Keratinocyte (primary cell): ENCODE measurements around the gene DIS3L. TPM values are rescaled to one million over a fixed set of nuclear protein-coding genes. Genes with fewer than 3 reads are reported as not detected.

Experiments used
- DNase-seq: peaks from one replicate; pipeline ENCODE4 v3.0.0-alpha.2; 2011; ENCODE audit warnings: low read depth, missing footprints, low spot score
- FAIRE-seq: peaks from 2 replicates; lab custom pipeline; 2011; peaks lifted over from hg19 to GRCh38; lab: Jason Lieb, UNC
- H2AFZ ChIP-seq: 2 replicates; pipeline ENCODE4 v1.6.0; 2012; ENCODE audit warnings: low read length, control low read depth, inconsistent platforms; ENCODE audit not compliant: control insufficient read depth
- H3K27ac ChIP-seq: 2 replicates; pipeline ENCODE4 v1.5.1; 2011; ENCODE audit warnings: low read length; ENCODE audit not compliant: control insufficient read depth, insufficient read depth
- H3K27me3 ChIP-seq: 3 replicates; pipeline ENCODE4 v1.6.0; 2011; ENCODE audit warnings: low read length; ENCODE audit not compliant: control insufficient read depth, insufficient read depth; ENCODE audit errors: extremely low read depth
- H3K36me3 ChIP-seq, 2 experiments: 2 replicates in 1 of 2; 3 replicates in 1 of 2; pipeline ENCODE4 v1.5.1; 2011; ENCODE audit warnings: low read length in 2 of 2, mild to moderate bottlenecking in 1 of 2; ENCODE audit not compliant: control insufficient read depth in 2 of 2, insufficient read depth in 2 of 2; ENCODE audit errors: extremely low read depth in 1 of 2
- H3K4me1 ChIP-seq: 3 replicates; pipeline ENCODE4 v1.5.1; 2011; ENCODE audit warnings: low read length; ENCODE audit not compliant: control insufficient read depth, insufficient read depth; ENCODE audit errors: extremely low read depth
- H3K4me2 ChIP-seq: 3 replicates; pipeline ENCODE4 v1.6.0; 2011; ENCODE audit warnings: low read depth, low read length; ENCODE audit not compliant: control insufficient read depth, insufficient read depth; ENCODE audit errors: extremely low read depth
- H3K4me3 ChIP-seq, 3 experiments: fragments of 200-600 bp in 1 of 3; sonication (generic) in 1 of 3; 2 replicates in 2 of 3; 3 replicates in 1 of 3; pipeline ENCODE4 v1.5.1; 2011 to 2016; ENCODE audit warnings: low read length in 3 of 3, mild to moderate bottlenecking in 3 of 3, control low read depth in 2 of 3, inconsistent platforms in 1 of 3, low read depth in 1 of 3, mixed read lengths in 1 of 3, mixed run types in 1 of 3, moderate library complexity in 1 of 3; ENCODE audit not compliant: control insufficient read depth in 2 of 3, insufficient read depth in 2 of 3; ENCODE audit errors: extremely low read depth in 1 of 3
- H3K79me2 ChIP-seq: 2 replicates; pipeline ENCODE4 v1.6.0; 2012; ENCODE audit warnings: low read length; ENCODE audit not compliant: control insufficient read depth, insufficient read depth
- H3K9ac ChIP-seq: 3 replicates; pipeline ENCODE4 v1.6.0; 2011; ENCODE audit warnings: low read length; ENCODE audit not compliant: control insufficient read depth, insufficient read depth; ENCODE audit errors: extremely low read depth
- H3K9me1 ChIP-seq: 3 replicates; pipeline ENCODE4 v1.6.0; 2011; ENCODE audit warnings: low read length; ENCODE audit not compliant: control insufficient read depth, insufficient read depth; ENCODE audit errors: extremely low read depth
- H3K9me3 ChIP-seq: 2 replicates; pipeline ENCODE4 v1.5.1; 2012; ENCODE audit warnings: low read depth, low read length; ENCODE audit not compliant: control insufficient read depth
- H4K20me1 ChIP-seq: 3 replicates; pipeline ENCODE4 v1.6.0; 2011; ENCODE audit warnings: low read length; ENCODE audit not compliant: control insufficient read depth, insufficient read depth; ENCODE audit errors: extremely low read depth
- EZH2 ChIP-seq: IDR thresholded peaks from one replicate; pipeline ENCODE4 v1.6.1; 2012; ENCODE audit warnings: inconsistent platforms, mild to moderate bottlenecking, low read length, moderate library complexity
- dilution Hi-C: fragments of 300-500 bp; cut with MboI; formaldehyde crosslinking; loops from one replicate; pipeline ENCODE4 v1.7.0; 2020; ENCODE audit warnings: low sequenced_read_pairs; ENCODE audit not compliant: extremely low pct_ligation_motif_present
- polyA plus RNA-seq, 5 experiments: library from polyadenylated mRNA; depleted of rRNA in 3 of 5; stranded (reverse) in 3 of 5; stranded (forward) in 1 of 5; unstranded in 1 of 5; fragments of >200 nt; gene quantifications; 1 replicate in 1 of 5; 2 replicates in 3 of 5; 3 replicates in 1 of 5; pipeline versions ENCODE4 v1.2.1 to v1.2.3, GENCODE V29; 2011 to 2012; ENCODE audit warnings: missing spikeins in 2 of 5, low read depth in 1 of 5, low replicate concordance in 1 of 5
- TF ChIP-seq, protein P1 (sequence below), 3 experiments: IDR thresholded peaks in 1 of 3; conservative IDR thresholded peaks in 1 of 3; optimal IDR thresholded peaks in 1 of 3; 2 replicates in 2 of 3; 3 replicates in 1 of 3; pipeline versions ENCODE3 to v1.5.1; 2011; ENCODE audit warnings: low read length in 3 of 3, mild to moderate bottlenecking in 3 of 3, moderate library complexity in 2 of 3, control low read depth in 1 of 3, inconsistent platforms in 1 of 3; ENCODE audit not compliant: insufficient read depth in 2 of 3; ENCODE audit errors: extremely low read depth in 1 of 3

The DIS3L gene
- polyA plus RNA-seq, 1 donor (not counting 4 experiments of a cell fraction or from before 2014, with no cell fraction given) = 12.2 TPM

- TF ChIP-seq EZH2 = no peak
- TF ChIP-seq, protein P1, sequence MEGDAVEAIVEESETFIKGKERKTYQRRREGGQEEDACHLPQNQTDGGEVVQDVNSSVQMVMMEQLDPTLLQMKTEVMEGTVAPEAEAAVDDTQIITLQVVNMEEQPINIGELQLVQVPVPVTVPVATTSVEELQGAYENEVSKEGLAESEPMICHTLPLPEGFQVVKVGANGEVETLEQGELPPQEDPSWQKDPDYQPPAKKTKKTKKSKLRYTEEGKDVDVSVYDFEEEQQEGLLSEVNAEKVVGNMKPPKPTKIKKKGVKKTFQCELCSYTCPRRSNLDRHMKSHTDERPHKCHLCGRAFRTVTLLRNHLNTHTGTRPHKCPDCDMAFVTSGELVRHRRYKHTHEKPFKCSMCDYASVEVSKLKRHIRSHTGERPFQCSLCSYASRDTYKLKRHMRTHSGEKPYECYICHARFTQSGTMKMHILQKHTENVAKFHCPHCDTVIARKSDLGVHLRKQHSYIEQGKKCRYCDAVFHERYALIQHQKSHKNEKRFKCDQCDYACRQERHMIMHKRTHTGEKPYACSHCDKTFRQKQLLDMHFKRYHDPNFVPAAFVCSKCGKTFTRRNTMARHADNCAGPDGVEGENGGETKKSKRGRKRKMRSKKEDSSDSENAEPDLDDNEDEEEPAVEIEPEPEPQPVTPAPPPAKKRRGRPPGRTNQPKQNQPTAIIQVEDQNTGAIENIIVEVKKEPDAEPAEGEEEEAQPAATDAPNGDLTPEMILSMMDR (optimal IDR thresholded peaks at IDR 0.05 in 1 of 3, IDR thresholded peaks at IDR 0.05 in 1 of 3, conservative IDR thresholded peaks at IDR 0.05 in 1 of 3; ENCODE audit: extremely low read depth in 1 of 3, insufficient read depth in 2 of 3, low read length in 3 of 3) = no peak
- Histone ChIP-seq H3K27ac (no peak overlapping the region), H4K20me1 (no peaks in the 10 kb centered on the region), H3K4me1 (no peaks in the 10 kb centered on the region), H2AFZ (no peak overlapping the region), H3K9ac (no peak overlapping the region), H3K4me2 (no peak overlapping the region), H3K27me3 (no peaks in the 10 kb centered on the region), H3K9me1 (no peaks in the 10 kb centered on the region), H3K79me2 (no peaks in the 10 kb centered on the region), H3K36me3 (peaks cover 0 to 12% of the 10 kb centered on the region in 2 experiments), H3K4me3 (no peak overlapping the region), H3K9me3 (no peaks in the 10 kb centered on the region)
- no peak for FAIRE-seq
- dilution Hi-C loops = no loop called here
- no peak for DNase-seq
These were observed 13.0 kb downstream of the DIS3L start for GRCh38 chr15:66306381-66306780.

- H2AFZ ChIP-seq = no peak overlapping the region
- no peaks in the 10 kb centered on the region for H3K79me2 ChIP-seq
- H3K36me3 ChIP-seq = peaks cover 0 to 12% of the 10 kb centered on the region in 2 experiments
- no peak for TF ChIP-seq EZH2
- TF ChIP-seq, protein P1 (optimal IDR thresholded peaks at IDR 0.05 in 1 of 3, IDR thresholded peaks at IDR 0.05 in 1 of 3, conservative IDR thresholded peaks at IDR 0.05 in 1 of 3; ENCODE audit: extremely low read depth in 1 of 3, insufficient read depth in 2 of 3, low read length in 3 of 3) = no peak
- H3K9me1 ChIP-seq = no peaks in the 10 kb centered on the region
- no peak overlapping the region for H3K4me2 ChIP-seq
- no peaks in the 10 kb centered on the region for H3K4me1 ChIP-seq
- H3K9ac ChIP-seq = no peak overlapping the region
- FAIRE-seq (no peak), DNase-seq (no peak)
- no peaks in the 10 kb centered on the region for H3K27me3 ChIP-seq
- no peak overlapping the region for H3K27ac ChIP-seq
- no peaks in the 10 kb centered on the region for H3K9me3 ChIP-seq
- H3K4me3 ChIP-seq = no peak overlapping the region
- dilution Hi-C loops = no loop called here
- no peaks in the 10 kb centered on the region for H4K20me1 ChIP-seq
These were observed 15.2 kb downstream of the DIS3L start for GRCh38 chr15:66308531-66308930.
